ENCODE measurements around the gene TRIO. TPM values are rescaled to one million over a fixed set of nuclear protein-coding genes. Genes with fewer than 3 reads are reported as not detected.
A peak's percentile ranks its signal among the peaks of the same experiment; 100 is the strongest.

TRIO gene
- total RNA-seq, 1 experiment from 2014 or later = 99.8 TPM

GRCh38 chr5:14469551-14470377, 326.6 kb downstream of the TRIO start:
- intact Hi-C loops (cut with micrococcal nuclease; ENCODE audit: unreplicated experiment) = no loop called here
- CTCF ChIA-PET = no interaction called here
- Histone ChIP-seq H3K27me3 (replicated peaks; ENCODE audit: insufficient read depth, low read depth, low read length, poor library complexity) (no peaks in the 10 kb centered on the region), H3K9me3 (ENCODE audit: low read depth, low read length, poor library complexity, severe bottlenecking) (no peaks in the 10 kb centered on the region), H3K4me3 (ENCODE audit: low read depth, low read length, poor library complexity, severe bottlenecking) (no peak overlapping the region), H3K27ac (ENCODE audit: low read depth, low read length, poor library complexity, severe bottlenecking) (no peak overlapping the region), H3K36me3 (ENCODE audit: insufficient read depth, low read length, poor library complexity, severe bottlenecking) (peaks cover 34% of the 10 kb centered on the region), H3K4me1 (ENCODE audit: insufficient read depth, low read length, poor library complexity, severe bottlenecking) (peaks cover 2% of the 10 kb centered on the region)
- TF ChIP-seq CTCF (conservative IDR thresholded peaks at IDR 0.05; ENCODE audit: low read depth, low read length) = no peak
- no peak for TF ChIP-seq EZH2 (IDR thresholded peaks at IDR 0.05; ENCODE audit: borderline replicate concordance, low read depth, low read length, poor library complexity, severe bottlenecking)
- no TSS peak for BruUV-seq (replicated peaks)
- no peak for DNase-seq (ENCODE audit: low spot score)
- POLR2A ChIA-PET (ENCODE audit: low non-redundant PET) = no interaction called here

GRCh38 chr5:14471507-14471906, 328.4 kb downstream of the TRIO start:
- BruUV-seq (replicated peaks) = no TSS peak
- no peaks in the 10 kb centered on the region for H3K27me3 ChIP-seq (replicated peaks; ENCODE audit: insufficient read depth, low read depth, low read length, poor library complexity)
- ChIA-PET POLR2A (ENCODE audit: low non-redundant PET) (no interaction called here), CTCF (no interaction called here)
- intact Hi-C loops (cut with micrococcal nuclease; ENCODE audit: unreplicated experiment) = no loop called here
- DNase-seq (ENCODE audit: low spot score) = no peak
- H3K4me3 ChIP-seq (ENCODE audit: low read depth, low read length, poor library complexity, severe bottlenecking) = no peak overlapping the region
- no peak for TF ChIP-seq CTCF (conservative IDR thresholded peaks at IDR 0.05; ENCODE audit: low read depth, low read length)
- TF ChIP-seq EZH2 (IDR thresholded peaks at IDR 0.05; ENCODE audit: borderline replicate concordance, low read depth, low read length, poor library complexity, severe bottlenecking) = no peak
- no peaks in the 10 kb centered on the region for H3K4me1 ChIP-seq (ENCODE audit: insufficient read depth, low read length, poor library complexity, severe bottlenecking)
- no peak overlapping the region for H3K27ac ChIP-seq (ENCODE audit: low read depth, low read length, poor library complexity, severe bottlenecking)
- H3K9me3 ChIP-seq (ENCODE audit: low read depth, low read length, poor library complexity, severe bottlenecking) = no peaks in the 10 kb centered on the region
- peaks cover 24% of the 10 kb centered on the region for H3K36me3 ChIP-seq (ENCODE audit: insufficient read depth, low read length, poor library complexity, severe bottlenecking)

- POLR2A ChIA-PET (ENCODE audit: low non-redundant PET) = no interaction called here
- DNase-seq (ENCODE audit: low spot score) = peak; percentile 37
- Histone ChIP-seq H3K4me3 (ENCODE audit: low read depth, low read length, poor library complexity, severe bottlenecking) (no peak overlapping the region), H3K9me3 (ENCODE audit: low read depth, low read length, poor library complexity, severe bottlenecking) (no peaks in the 10 kb centered on the region), H3K36me3 (ENCODE audit: insufficient read depth, low read length, poor library complexity, severe bottlenecking) (peaks cover 23% of the 10 kb centered on the region), H3K4me1 (ENCODE audit: insufficient read depth, low read length, poor library complexity, severe bottlenecking) (no peaks in the 10 kb centered on the region), H3K27ac (ENCODE audit: low read depth, low read length, poor library complexity, severe bottlenecking) (no peak overlapping the region), H3K27me3 (replicated peaks; ENCODE audit: insufficient read depth, low read depth, low read length, poor library complexity) (no peaks in the 10 kb centered on the region)
- TF ChIP-seq CTCF (conservative IDR thresholded peaks at IDR 0.05; ENCODE audit: low read depth, low read length) = no peak
- TF ChIP-seq EZH2 (IDR thresholded peaks at IDR 0.05; ENCODE audit: borderline replicate concordance, low read depth, low read length, poor library complexity, severe bottlenecking) = no peak
- BruUV-seq (replicated peaks) = no TSS peak
- intact Hi-C loops (cut with micrococcal nuclease; ENCODE audit: unreplicated experiment) = no loop called here
- CTCF ChIA-PET = no interaction called here
These were observed 329.9 kb downstream of the TRIO start for GRCh38 chr5:14472986-14473567.

Data from A673 (cell line).